ENCODE results near the gene DST. TPM values are rescaled to one million over a fixed set of nuclear protein-coding genes. Genes with fewer than 3 reads are reported as not detected.
A peak's percentile ranks its signal among the peaks of the same experiment; 100 is the strongest.

DST gene
- total and polyA plus RNA-seq, 2 of the 4 experiments (the other 2 are of a cell fraction), result 97.7 to 452 TPM

DNA sequence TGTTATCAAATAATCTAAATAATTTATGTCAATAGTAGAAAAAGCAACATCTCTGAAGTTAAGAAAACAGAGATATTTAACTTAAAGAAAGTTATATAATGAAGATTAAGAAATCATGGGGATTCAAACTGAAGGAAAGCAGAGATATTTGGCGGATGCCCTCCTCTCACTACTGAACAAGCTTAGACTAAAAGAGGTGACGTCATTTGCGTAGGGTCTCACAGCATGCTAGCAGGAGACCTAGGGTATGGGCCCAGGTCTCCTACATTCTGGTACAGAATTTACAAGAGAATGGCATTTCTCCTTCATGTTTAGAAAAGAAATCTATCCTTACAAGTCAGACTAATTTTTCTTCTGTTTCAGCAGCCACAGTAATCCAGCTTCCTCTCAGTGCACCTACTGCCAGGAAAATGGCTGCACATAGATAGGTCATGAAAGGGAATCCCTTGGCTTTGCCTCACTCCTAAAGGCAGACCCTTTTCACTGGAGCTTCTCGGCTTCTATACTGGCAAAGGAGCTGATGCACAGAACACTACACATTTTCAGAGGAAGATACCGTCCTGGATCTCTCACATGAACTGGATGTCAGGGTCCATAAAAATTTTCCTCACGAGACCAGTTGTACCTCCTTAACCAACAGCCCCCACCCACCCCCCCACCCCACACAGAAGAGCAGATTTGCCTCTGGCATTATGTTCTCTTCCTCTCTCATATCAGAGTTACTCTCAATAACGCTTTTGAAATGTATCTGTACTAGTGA lies 41.8 kb upstream of the DST start (continued):
- no peak for TF ChIP-seq BHLHE40 (IDR thresholded peaks at IDR 0.05; ENCODE audit: low read depth, low read length)
- no peak for TF ChIP-seq MXI1 (IDR thresholded peaks at IDR 0.05; ENCODE audit: borderline replicate concordance, low read depth, low read length)

DNA sequence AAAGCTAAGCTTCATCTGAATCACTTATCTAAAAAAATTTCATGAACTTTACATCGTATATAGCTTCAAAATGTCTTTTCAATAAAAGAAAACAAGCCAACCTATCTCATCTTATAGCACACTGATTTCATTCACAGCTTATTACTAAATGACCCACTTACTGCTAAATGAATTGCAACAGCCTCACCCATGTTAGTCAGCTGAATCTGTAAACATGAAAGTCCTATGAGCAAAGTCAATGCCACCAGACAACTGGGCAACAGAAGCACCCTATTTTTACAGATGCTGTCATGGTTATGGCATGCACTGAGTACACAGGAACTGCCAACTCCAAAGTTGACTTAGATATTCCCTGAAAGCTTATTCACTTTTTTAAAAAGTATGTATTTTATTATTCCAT lies 41.2 kb upstream of the DST start:
- peaks cover 15% of the 10 kb centered on the region for H3K4me1 ChIP-seq (ENCODE audit: control insufficient read depth, insufficient read depth, low read length)
- BruUV-seq (replicated peaks), result no TSS peak
- peak; percentile 82 for ATAC-seq (ENCODE audit: low read depth)
- H2AFZ ChIP-seq (replicated peaks; ENCODE audit: low read length, poor library complexity), result no peak overlapping the region
- no peak overlapping the region for H3K27ac ChIP-seq (ENCODE audit: insufficient read depth, low read length)
- H3K27me3 ChIP-seq (ENCODE audit: control insufficient read depth, insufficient read depth, low read length), result no peaks in the 10 kb centered on the region
- H4K20me1 ChIP-seq (ENCODE audit: insufficient read depth, low read length), result peaks cover 13% of the 10 kb centered on the region; the same call in 1 of the 2 replicates
- H3K14ac ChIP-seq (replicated peaks; ENCODE audit: low read depth, low read length), result peak overlapping the region; percentile 65; the same call in 1 of the 2 replicates
- no peak overlapping the region for H3K56ac ChIP-seq (ENCODE audit: extremely low read depth, insufficient read depth, low read length)
- H3K9ac ChIP-seq (ENCODE audit: low read depth, low read length), result no peak overlapping the region
- peak overlapping the region; percentile 55; the same call in 1 of the 2 replicates for H3K4me2 ChIP-seq (ENCODE audit: low read depth, low read length)
- peak overlapping the region; percentile 56; the same call in 1 of the 2 replicates for H3K18ac ChIP-seq (ENCODE audit: low read depth, low read length)
- peak overlapping the region; percentile 16; the same call in 1 of the 2 replicates for H2AK5ac ChIP-seq (ENCODE audit: low read depth, low read length)
- 13% methylated on average over 1 of the region's 1 CpG; no CpG with 5 or more reads in 1 of the 2 experiments for WGBS, 2 experiments (ENCODE audit: extremely low coverage in 2 of 2, insufficient read length in 1 of 2)
- peak; percentile 93 for DNase-seq
- no peak overlapping the region for H3K4me3 ChIP-seq (ENCODE audit: insufficient read depth, low read depth, low read length)
- ChIA-PET POLR2A (ENCODE audit: unreplicated experiment) (interaction anchor here (0.6 to 1.5 kb wide), 2 partner anchors 10 to 327 kb away, joined by 3 read pairs; no protein-coding TSS in a partner anchor), CTCF (interaction anchor here (2.2 kb wide), 1 partner anchor 168 kb away, joined by 8 read pairs; no protein-coding TSS in a partner anchor)
- H2BK20ac ChIP-seq (ENCODE audit: low read depth, low read length), result 0 out of 2 replicates have a peak overlapping the region, but pooled peaks have one; percentile 0
- H3K9me3 ChIP-seq (ENCODE audit: control insufficient read depth, insufficient read depth, low read length), result no peaks in the 10 kb centered on the region
- H4K91ac ChIP-seq (ENCODE audit: insufficient read depth, low read depth, low read length), result peak overlapping the region; percentile 43; the same call in 1 of the 2 replicates
- intact Hi-C loops (cut with micrococcal nuclease), result no loop called here
- peaks cover 14% of the 10 kb centered on the region for H3K9me1 ChIP-seq (ENCODE audit: insufficient read depth, low read length)
- H4K8ac ChIP-seq (ENCODE audit: low read depth in 2 of 2, low read length in 2 of 2), result peak overlapping the region in 1 of 2 experiments; percentile 55; a peak in 1 of 4 replicates
- in situ Hi-C loops (cut with MboI; ENCODE audit: low sequenced_read_pairs), result no loop called here
- TF ChIP-seq RFX5 (IDR thresholded peaks at IDR 0.05; ENCODE audit: low read depth, low read length) (no peak), BHLHE40 (IDR thresholded peaks at IDR 0.05; ENCODE audit: low read depth, low read length) (peak; percentile 58), CEBPB (IDR thresholded peaks at IDR 0.05; ENCODE audit: low read depth, low read length) (peak; percentile 97), FOS (IDR thresholded peaks at IDR 0.05; ENCODE audit: low read depth, low read length) (peak; percentile 86)
- peak overlapping the region; percentile 38; the same call in 1 of the 2 replicates for H3K4ac ChIP-seq (ENCODE audit: low read depth, low read length)
- dilution Hi-C loops (cut with HindIII; ENCODE audit: low sequenced_read_pairs, unreplicated experiment), result no loop called here
- H2AK9ac ChIP-seq (replicated peaks; ENCODE audit: low read depth, low read length, poor library complexity), result no peak overlapping the region
- H4K5ac ChIP-seq (ENCODE audit: low read depth, low read length), result no peak overlapping the region
- H3K23ac ChIP-seq (ENCODE audit: low read depth, low read length), result no peak overlapping the region
- H3K79me1 ChIP-seq (ENCODE audit: low read depth in 1 of 2, low read length in 2 of 2), result peaks cover 47 to 84% of the 10 kb centered on the region in 2 experiments
- peak overlapping the region; percentile 73 for H2BK5ac ChIP-seq (ENCODE audit: low read depth, low read length, poor library complexity, severe bottlenecking)
- no peak overlapping the region for H2BK15ac ChIP-seq (ENCODE audit: low read depth, low read length)
- H2BK120ac ChIP-seq (ENCODE audit: low read depth, low read length), result peak overlapping the region; percentile 50
- H3K36me3 ChIP-seq (ENCODE audit: control insufficient read depth, insufficient read depth, low read length), result peaks cover 5% of the 10 kb centered on the region
